Lower leg skin (tissue), 3 donors: ENCODE measurements around the gene EXPH5.

Source experiments
- POLR2A ChIP-seq, 2 donors: fragments of 450-650 bp; IDR thresholded peaks; one replicate each; pipeline ENCODE4 v1.6.1; 2016 to 2017; ENCODE audit warnings: antibody characterized with exemption in 2 of 2, mild to moderate bottlenecking in 1 of 2, moderate library complexity in 1 of 2
- TF ChIP-seq, protein P1 (sequence below), 3 donors: fragments of 450-650 bp; IDR thresholded peaks; one replicate each; pipeline ENCODE4 v1.5.1; 2016; ENCODE audit warnings: antibody characterized with exemption in 3 of 3, mild to moderate bottlenecking in 3 of 3, moderate library complexity in 2 of 3

DNA sequence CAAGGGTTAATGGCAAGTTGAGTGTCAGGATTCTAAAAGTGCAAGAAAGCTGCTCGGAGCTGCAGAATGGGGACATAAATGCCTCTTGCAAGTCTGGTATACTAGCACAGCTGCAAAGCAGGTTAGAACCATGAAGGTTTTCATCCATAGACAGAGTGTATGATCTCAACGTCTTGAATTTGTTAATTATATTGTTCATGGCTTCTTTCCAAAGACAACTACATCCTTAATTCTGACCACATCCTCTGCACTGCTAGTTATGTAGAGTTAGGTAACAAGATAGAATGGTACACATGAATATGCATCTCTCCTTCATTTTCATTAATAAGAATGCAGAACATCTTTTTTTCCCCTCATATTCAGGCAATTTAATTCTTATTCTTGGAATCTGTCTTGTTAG lies 34.2 kb downstream of the EXPH5 start:
- TF ChIP-seq, protein P1, sequence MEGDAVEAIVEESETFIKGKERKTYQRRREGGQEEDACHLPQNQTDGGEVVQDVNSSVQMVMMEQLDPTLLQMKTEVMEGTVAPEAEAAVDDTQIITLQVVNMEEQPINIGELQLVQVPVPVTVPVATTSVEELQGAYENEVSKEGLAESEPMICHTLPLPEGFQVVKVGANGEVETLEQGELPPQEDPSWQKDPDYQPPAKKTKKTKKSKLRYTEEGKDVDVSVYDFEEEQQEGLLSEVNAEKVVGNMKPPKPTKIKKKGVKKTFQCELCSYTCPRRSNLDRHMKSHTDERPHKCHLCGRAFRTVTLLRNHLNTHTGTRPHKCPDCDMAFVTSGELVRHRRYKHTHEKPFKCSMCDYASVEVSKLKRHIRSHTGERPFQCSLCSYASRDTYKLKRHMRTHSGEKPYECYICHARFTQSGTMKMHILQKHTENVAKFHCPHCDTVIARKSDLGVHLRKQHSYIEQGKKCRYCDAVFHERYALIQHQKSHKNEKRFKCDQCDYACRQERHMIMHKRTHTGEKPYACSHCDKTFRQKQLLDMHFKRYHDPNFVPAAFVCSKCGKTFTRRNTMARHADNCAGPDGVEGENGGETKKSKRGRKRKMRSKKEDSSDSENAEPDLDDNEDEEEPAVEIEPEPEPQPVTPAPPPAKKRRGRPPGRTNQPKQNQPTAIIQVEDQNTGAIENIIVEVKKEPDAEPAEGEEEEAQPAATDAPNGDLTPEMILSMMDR (IDR thresholded peaks at IDR 0.05): no peak
- no peak for TF ChIP-seq POLR2A (IDR thresholded peaks at IDR 0.05)
